SK-N-SH treated with all-trans-retinoic acid at 6 μM for 48 hours (cell line): ENCODE results near the gene MET.

Experiments
- ARNTL ChIP-seq: fragments of 450-650 bp; formaldehyde crosslinking; IDR thresholded peaks from 2 replicates; pipeline ENCODE4 v1.5.0; 2020; ENCODE audit warnings: low read depth, mild to moderate bottlenecking, moderate library complexity, borderline replicate concordance
- CREB5 ChIP-seq: fragments of 250-450 bp; sonication (Bioruptor Pico); IDR thresholded peaks from 2 replicates; pipeline ENCODE4 v1.5.1; 2020; ENCODE audit warnings: low read depth, mild to moderate bottlenecking, moderate library complexity
- CSRNP3 ChIP-seq: fragments of 250-450 bp; sonication (Bioruptor Pico); IDR thresholded peaks from 2 replicates; pipeline ENCODE4 v1.5.1; 2021; ENCODE audit warnings: mild to moderate bottlenecking, moderate library complexity
- PATZ1 ChIP-seq: fragments of 250-450 bp; sonication (Bioruptor Pico); IDR thresholded peaks from 2 replicates; pipeline ENCODE4 v1.8.0; 2020; ENCODE audit warnings: mild to moderate bottlenecking, moderate library complexity, borderline replicate concordance
- PPARA ChIP-seq: fragments of 250-450 bp; sonication (Bioruptor Pico); IDR thresholded peaks from 2 replicates; pipeline ENCODE4 v1.5.0; 2020; ENCODE audit warnings: mild to moderate bottlenecking, borderline replicate concordance
- SNAI2 ChIP-seq: fragments of 250-450 bp; sonication (Bioruptor Pico); IDR thresholded peaks from 2 replicates; pipeline ENCODE4 v1.5.0; 2020; ENCODE audit warnings: mild to moderate bottlenecking, moderate library complexity
- TOX ChIP-seq: fragments of 250-450 bp; sonication (Bioruptor Pico); IDR thresholded peaks from 2 replicates; pipeline ENCODE4 v1.8.0; 2021; ENCODE audit warnings: mild to moderate bottlenecking, moderate library complexity, borderline replicate concordance
- TSHZ2 ChIP-seq: fragments of 250-450 bp; sonication (Bioruptor Pico); IDR thresholded peaks from 2 replicates; pipeline ENCODE4 v1.5.0; 2020; ENCODE audit warnings: mild to moderate bottlenecking, moderate library complexity
- ZNF565 ChIP-seq: fragments of 450-650 bp; formaldehyde crosslinking; conservative IDR thresholded peaks from 2 replicates; pipeline ENCODE4 v1.5.0; 2020; ENCODE audit warnings: low read depth, mild to moderate bottlenecking, moderate library complexity

- TF ChIP-seq PPARA = no peak
- no peak for TF ChIP-seq CREB5 (CRISPR knock-in tag)
- TF ChIP-seq PATZ1 (CRISPR knock-in tag) = no peak
- no peak for TF ChIP-seq ZNF565 (CRISPR knock-in tag)
- TF ChIP-seq ARNTL (CRISPR knock-in tag) = no peak
- TF ChIP-seq TOX (CRISPR knock-in tag) = no peak
- TF ChIP-seq SNAI2 (CRISPR knock-in tag) = no peak
- TF ChIP-seq CSRNP3 (CRISPR knock-in tag) = no peak
- no peak for TF ChIP-seq TSHZ2 (CRISPR knock-in tag)
These were observed 140.9 kb downstream of the MET start for GRCh38 chr7:116812860-116813259.
